Loucy (cell line): Measurements from ENCODE around the gene SLC35F1.

ENCODE experiments used
- H2AFZ ChIP-seq: fragments of 200-600 bp; sonication (generic); 2 replicates; pipeline ENCODE4 v1.6.0; 2016; ENCODE audit warnings: antibody characterized with exemption, mild to moderate bottlenecking, low read length, moderate library complexity
- H3F3A ChIP-seq: fragments of 200-600 bp; 2 replicates; pipeline ENCODE4 v1.6.0; 2016; ENCODE audit warnings: antibody characterized with exemption, low read depth, mild to moderate bottlenecking
- H3K27me3 ChIP-seq: fragments of 200-600 bp; sonication (generic); 2 replicates; pipeline ENCODE4 v1.6.1; 2014; ENCODE audit warnings: low read length, mild to moderate bottlenecking; ENCODE audit not compliant: insufficient read depth, poor library complexity, severe bottlenecking
- H3K36me3 ChIP-seq: fragments of 200-600 bp; sonication (generic); 2 replicates; pipeline ENCODE4 v1.6.1; 2016; ENCODE audit warnings: low read length; ENCODE audit not compliant: insufficient read depth
- H3K4me1 ChIP-seq: fragments of 200-600 bp; sonication (generic); 2 replicates; pipeline ENCODE4 v1.5.1; 2014; ENCODE audit warnings: low read length, mild to moderate bottlenecking; ENCODE audit not compliant: insufficient read depth, poor library complexity, severe bottlenecking
- H3K4me2 ChIP-seq: fragments of 200-600 bp; sonication (generic); 2 replicates; pipeline ENCODE4 v1.6.0; 2014; ENCODE audit warnings: antibody characterized with exemption, low read length, low read depth, mild to moderate bottlenecking; ENCODE audit not compliant: poor library complexity, severe bottlenecking
- H3K4me3 ChIP-seq: fragments of 200-600 bp; sonication (generic); 2 replicates; pipeline ENCODE4 v1.5.1; 2014; ENCODE audit warnings: low read length, mild to moderate bottlenecking, mixed read lengths; ENCODE audit not compliant: poor library complexity, severe bottlenecking
- H3K79me2 ChIP-seq: fragments of 200-600 bp; sonication (generic); 2 replicates; pipeline ENCODE4 v1.6.1; 2014; ENCODE audit warnings: low read length; ENCODE audit not compliant: insufficient read depth
- H3K9ac ChIP-seq: fragments of 200-600 bp; sonication (generic); 2 replicates; pipeline ENCODE4 v1.6.0; 2014; ENCODE audit warnings: mild to moderate bottlenecking, low read depth, low read length, moderate library complexity; ENCODE audit not compliant: poor library complexity, severe bottlenecking
- H3K9me2 ChIP-seq: fragments of 200-600 bp; sonication (generic); replicated peaks from 2 replicates; pipeline ENCODE4 v1.6.1; 2016; ENCODE audit warnings: low read depth, low read length, mixed read lengths
- H3K9me3 ChIP-seq: fragments of 200-600 bp; sonication (generic); 2 replicates; pipeline ENCODE4 v1.6.1; 2014; ENCODE audit warnings: mild to moderate bottlenecking, antibody characterized with exemption, low read length, low read depth; ENCODE audit not compliant: insufficient read depth
- H4K20me1 ChIP-seq: fragments of 200-600 bp; sonication (generic); 2 replicates; pipeline ENCODE4 v1.6.0; 2014; ENCODE audit warnings: antibody characterized with exemption, low read length, mild to moderate bottlenecking; ENCODE audit not compliant: insufficient read depth, poor library complexity, severe bottlenecking
- CTCF ChIP-seq: fragments of 200-600 bp; sonication (generic); conservative IDR thresholded peaks from 2 replicates; pipeline ENCODE4 v1.5.1; 2014; ENCODE audit warnings: mild to moderate bottlenecking, antibody characterized with exemption, low read length
- EZH2phosphoT487 ChIP-seq: fragments of 200-600 bp; IDR thresholded peaks from 2 replicates; pipeline ENCODE4 v1.6.1; 2018; ENCODE audit warnings: antibody characterized with exemption, mild to moderate bottlenecking, moderate library complexity, borderline replicate concordance

SLC35F1 gene

GRCh38 chr6:118124851-118125250 is 217.8 kb downstream of the SLC35F1 start:
- TF ChIP-seq CTCF = no peak
- no peak for TF ChIP-seq EZH2phosphoT487
- Histone ChIP-seq H4K20me1 (no peaks in the 10 kb centered on the region), H3F3A (no peaks in the 10 kb centered on the region), H3K4me1 (no peaks in the 10 kb centered on the region), H3K9ac (no peak overlapping the region), H3K36me3 (no peaks in the 10 kb centered on the region), H3K9me2 (no peaks in the 10 kb centered on the region), H2AFZ (no peak overlapping the region), H3K4me3 (no peak overlapping the region), H3K79me2 (no peaks in the 10 kb centered on the region), H3K4me2 (no peak overlapping the region), H3K27me3 (no peaks in the 10 kb centered on the region), H3K9me3 (no peaks in the 10 kb centered on the region)

GRCh38 chr6:118128755-118129154 is 221.7 kb downstream of the SLC35F1 start:
- Histone ChIP-seq H3K9me2 (no peaks in the 10 kb centered on the region), H3K9me3 (no peaks in the 10 kb centered on the region), H2AFZ (no peak overlapping the region), H3K4me3 (no peak overlapping the region), H3K4me1 (no peaks in the 10 kb centered on the region), H3K79me2 (no peaks in the 10 kb centered on the region), H3K27me3 (no peaks in the 10 kb centered on the region), H3K9ac (no peak overlapping the region), H3K4me2 (no peak overlapping the region), H3F3A (no peaks in the 10 kb centered on the region), H3K36me3 (no peaks in the 10 kb centered on the region), H4K20me1 (no peaks in the 10 kb centered on the region)
- TF ChIP-seq CTCF (no peak), EZH2phosphoT487 (no peak)

GRCh38 chr6:118134206-118134605 is 227.1 kb downstream of the SLC35F1 start:
- no peaks in the 10 kb centered on the region for H3F3A ChIP-seq
- H3K9me3 ChIP-seq = no peaks in the 10 kb centered on the region
- H3K27me3 ChIP-seq = no peaks in the 10 kb centered on the region
- no peak for TF ChIP-seq EZH2phosphoT487
- no peak for TF ChIP-seq CTCF
- H3K79me2 ChIP-seq = no peaks in the 10 kb centered on the region
- H3K4me2 ChIP-seq = no peak overlapping the region
- H3K4me3 ChIP-seq = no peak overlapping the region
- H3K4me1 ChIP-seq = no peaks in the 10 kb centered on the region
- no peak overlapping the region for H2AFZ ChIP-seq
- H3K9me2 ChIP-seq = no peaks in the 10 kb centered on the region
- H3K9ac ChIP-seq = no peak overlapping the region
- no peaks in the 10 kb centered on the region for H4K20me1 ChIP-seq
- no peaks in the 10 kb centered on the region for H3K36me3 ChIP-seq
